CD8-positive, alpha-beta memory T cell (primary cell): ENCODE results near the gene TXNRD1. TPM values are rescaled to one million over a fixed set of nuclear protein-coding genes. Genes with fewer than 3 reads are reported as not detected.
"Not testable (repeated sequence)": the region's sequence is repeated elsewhere in the genome, so short reads cannot be mapped to it uniquely, and the experiment has no call there.

Experiments
- CTCF ChIA-PET: fragments of 350-600 bp; sonication (Branson Sonifier 250); formaldehyde crosslinking; loops from one replicate; lab custom pipeline; 2021; ENCODE audit warnings: antibody characterized with exemption; lab: Charles Lee
- POLR2A ChIA-PET: fragments of 350-600 bp; sonication (Branson Sonifier 250); formaldehyde crosslinking; loops from one replicate; lab custom pipeline; 2021; ENCODE audit warnings: antibody characterized with exemption; lab: Charles Lee
- DNase-seq, 5 donors: peaks; one replicate each; pipeline versions ENCODE4 v3.0.0 to v3.0.0-alpha.2; 2020 to 2022; ENCODE audit warnings: mixed read lengths in 1 of 5
- H3K27ac ChIP-seq: one replicate; pipeline ENCODE4 v1.7.0; 2013; ENCODE audit warnings: low read depth, mild to moderate bottlenecking, low read length, moderate library complexity
- H3K27me3 ChIP-seq: 2 replicates; pipeline ENCODE4 v1.7.0; 2013; ENCODE audit warnings: low read length, mild to moderate bottlenecking; ENCODE audit not compliant: insufficient read depth, poor library complexity, severe bottlenecking
- H3K36me3 ChIP-seq: 2 replicates; pipeline ENCODE4 v1.7.0; 2013; ENCODE audit warnings: mild to moderate bottlenecking, low read length, moderate library complexity; ENCODE audit not compliant: insufficient read depth
- H3K4me1 ChIP-seq: 2 replicates; pipeline ENCODE4 v1.7.0; 2013; ENCODE audit warnings: mild to moderate bottlenecking, low read length, moderate library complexity; ENCODE audit not compliant: insufficient read depth
- H3K4me3 ChIP-seq: 2 replicates; pipeline ENCODE4 v1.7.0; 2013; ENCODE audit warnings: mild to moderate bottlenecking, low read length
- H3K9me3 ChIP-seq: 2 replicates; pipeline ENCODE4 v1.7.0; 2013; ENCODE audit warnings: mild to moderate bottlenecking, low read length
- H3K27ac Mint-ChIP-seq, 8 donors: one replicate each; pipeline ENCODE4 v1.8.0; 2020 to 2021; ENCODE audit warnings: mixed read lengths in 8 of 8, mild to moderate bottlenecking in 6 of 8, inconsistent platforms in 3 of 8, moderate library complexity in 3 of 8
- H3K27me3 Mint-ChIP-seq, 2 donors: one replicate each; pipeline ENCODE4 v1.8.0; 2020 to 2021; ENCODE audit warnings: mixed read lengths in 2 of 2, mild to moderate bottlenecking in 1 of 2, moderate library complexity in 1 of 2
- H3K36me3 Mint-ChIP-seq, 3 donors: one replicate each; pipeline ENCODE4 v1.8.0; 2020 to 2021; ENCODE audit warnings: mixed read lengths in 3 of 3, inconsistent platforms in 1 of 3, mild to moderate bottlenecking in 1 of 3
- H3K4me1 Mint-ChIP-seq, 3 donors: one replicate each; pipeline ENCODE4 v1.8.0; 2020 to 2021; ENCODE audit warnings: mixed read lengths in 3 of 3, inconsistent platforms in 1 of 3, mild to moderate bottlenecking in 1 of 3
- H3K4me3 Mint-ChIP-seq, 7 donors: one replicate each; pipeline ENCODE4 v1.8.0; 2020 to 2021; ENCODE audit warnings: mixed read lengths in 7 of 7, mild to moderate bottlenecking in 6 of 7, moderate library complexity in 4 of 7, inconsistent platforms in 2 of 7
- H3K9me3 Mint-ChIP-seq, 5 donors: one replicate each; pipeline ENCODE4 v1.8.0; 2020 to 2022; ENCODE audit warnings: mixed read lengths in 5 of 5, mild to moderate bottlenecking in 3 of 5, moderate library complexity in 2 of 5, inconsistent platforms in 1 of 5
- polyA plus RNA-seq: library from polyadenylated mRNA; unstranded; fragments of 300-500 nt; fragmentation: Illumina TruSeq; gene quantifications from one replicate; pipeline ENCODE4 v1.2.3, GENCODE V29; 2021
- total RNA-seq, 2 experiments: library from RNA; stranded (reverse); gene quantifications; one replicate each; pipeline ENCODE4 v1.2.3, GENCODE V29; 2021

TXNRD1 gene
- total and polyA plus RNA-seq, 3 experiments from 2014 or later = 30.6 to 107 (median 103) TPM

DNA sequence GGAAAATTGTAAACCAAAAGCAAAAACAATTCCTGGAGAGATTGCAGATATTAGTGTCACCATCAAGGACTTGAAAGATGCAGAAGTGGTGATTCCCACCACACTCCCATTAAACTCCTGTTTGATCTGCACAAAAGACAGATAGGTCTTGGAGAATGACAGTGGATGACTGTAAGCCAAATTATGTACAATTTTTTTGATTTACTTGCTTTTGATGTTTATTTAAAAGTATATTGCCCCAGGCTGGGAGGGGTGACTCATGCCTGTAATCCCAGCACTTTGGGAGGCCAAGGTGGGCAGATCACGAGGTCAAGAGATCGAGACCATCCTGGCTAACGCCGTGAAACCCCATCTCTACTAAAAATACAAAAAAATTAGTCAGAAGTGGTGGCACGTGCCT, 41.8 kb upstream of the TXNRD1 start:
- H3K9me3 Mint-ChIP-seq, H3K27me3 ChIP-seq, DNase-seq, H3K27ac ChIP-seq, CTCF ChIA-PET, H3K36me3 Mint-ChIP-seq, H3K9me3 ChIP-seq, H3K4me1 Mint-ChIP-seq, H3K27ac Mint-ChIP-seq, POLR2A ChIA-PET, H3K4me3 Mint-ChIP-seq, H3K4me3 ChIP-seq, H3K4me1 ChIP-seq, H3K27me3 Mint-ChIP-seq, H3K36me3 ChIP-seq: not testable (repeated sequence)

DNA sequence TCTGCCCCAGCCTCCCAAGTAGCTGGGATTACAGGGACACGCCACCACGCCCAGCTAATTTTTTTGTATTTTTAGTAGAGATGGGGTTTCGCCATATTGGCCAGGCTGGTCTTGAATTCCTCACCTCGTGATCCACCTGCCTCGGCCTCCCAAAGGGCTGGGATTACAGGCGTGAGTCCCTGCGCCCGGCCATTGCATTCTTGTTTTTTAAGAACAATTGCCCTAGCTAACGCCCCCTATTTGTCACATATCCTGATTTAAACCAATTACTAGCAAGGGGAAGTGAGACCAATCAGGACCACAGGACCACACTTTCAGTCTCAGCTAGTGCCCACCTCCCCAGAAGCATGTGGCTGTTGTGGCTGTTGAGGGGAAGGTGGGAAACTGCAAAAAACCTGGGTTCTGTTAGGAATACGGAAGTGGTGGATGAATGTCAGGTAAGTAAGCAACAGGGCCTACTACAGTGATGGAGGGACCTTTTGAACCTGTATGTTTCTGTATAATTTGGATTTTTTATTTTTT, 39.8 kb upstream of the TXNRD1 start:
- Mint-ChIP-seq H3K4me1 (no peaks in the 10 kb centered on the region), H3K36me3 (no peaks in the 10 kb centered on the region), H3K4me3 (peak overlapping the region in 1 of 7 donors; percentile 40), H3K27ac (no peak overlapping the region), H3K9me3 (no peaks in the 10 kb centered on the region), H3K27me3 (peaks cover 0 to 2% of the 10 kb centered on the region in 2 donors)
- CTCF ChIA-PET = no interaction called here
- no peaks in the 10 kb centered on the region for H3K4me1 ChIP-seq
- H3K27ac ChIP-seq = no peak overlapping the region
- no peaks in the 10 kb centered on the region for H3K9me3 ChIP-seq
- no peaks in the 10 kb centered on the region for H3K27me3 ChIP-seq
- POLR2A ChIA-PET = no interaction called here
- no peaks in the 10 kb centered on the region for H3K36me3 ChIP-seq
- no peak overlapping the region for H3K4me3 ChIP-seq
- no peak for DNase-seq

DNA sequence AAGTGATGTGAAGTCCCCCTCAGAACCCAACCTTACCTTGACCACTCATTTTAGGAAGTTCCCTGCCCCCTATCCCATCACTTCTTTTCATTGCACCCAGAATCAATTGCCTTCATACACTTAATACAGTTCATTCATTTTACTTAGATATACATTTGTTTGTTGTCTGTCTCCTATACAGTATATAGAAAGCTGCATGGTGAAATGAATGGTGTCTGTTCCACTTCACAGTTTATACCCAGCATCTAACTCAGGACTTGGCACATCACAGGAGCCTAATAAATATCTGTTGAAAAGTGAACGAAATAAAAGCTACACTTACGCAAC, 38.3 kb upstream of the TXNRD1 start:
- no peaks in the 10 kb centered on the region for H3K9me3 ChIP-seq
- ChIA-PET CTCF (no interaction called here), POLR2A (no interaction called here)
- no peaks in the 10 kb centered on the region for H3K27me3 ChIP-seq
- no peak for DNase-seq
- no peaks in the 10 kb centered on the region for H3K36me3 Mint-ChIP-seq
- no peaks in the 10 kb centered on the region for H3K9me3 Mint-ChIP-seq
- H3K4me3 ChIP-seq = no peak overlapping the region
- H3K27me3 Mint-ChIP-seq = peaks cover 0 to 2% of the 10 kb centered on the region in 2 donors
- H3K36me3 ChIP-seq = no peaks in the 10 kb centered on the region
- no peak overlapping the region for H3K27ac Mint-ChIP-seq
- H3K4me1 ChIP-seq = no peaks in the 10 kb centered on the region
- H3K4me3 Mint-ChIP-seq = no peak overlapping the region
- no peak overlapping the region for H3K27ac ChIP-seq
- H3K4me1 Mint-ChIP-seq = no peaks in the 10 kb centered on the region

DNA sequence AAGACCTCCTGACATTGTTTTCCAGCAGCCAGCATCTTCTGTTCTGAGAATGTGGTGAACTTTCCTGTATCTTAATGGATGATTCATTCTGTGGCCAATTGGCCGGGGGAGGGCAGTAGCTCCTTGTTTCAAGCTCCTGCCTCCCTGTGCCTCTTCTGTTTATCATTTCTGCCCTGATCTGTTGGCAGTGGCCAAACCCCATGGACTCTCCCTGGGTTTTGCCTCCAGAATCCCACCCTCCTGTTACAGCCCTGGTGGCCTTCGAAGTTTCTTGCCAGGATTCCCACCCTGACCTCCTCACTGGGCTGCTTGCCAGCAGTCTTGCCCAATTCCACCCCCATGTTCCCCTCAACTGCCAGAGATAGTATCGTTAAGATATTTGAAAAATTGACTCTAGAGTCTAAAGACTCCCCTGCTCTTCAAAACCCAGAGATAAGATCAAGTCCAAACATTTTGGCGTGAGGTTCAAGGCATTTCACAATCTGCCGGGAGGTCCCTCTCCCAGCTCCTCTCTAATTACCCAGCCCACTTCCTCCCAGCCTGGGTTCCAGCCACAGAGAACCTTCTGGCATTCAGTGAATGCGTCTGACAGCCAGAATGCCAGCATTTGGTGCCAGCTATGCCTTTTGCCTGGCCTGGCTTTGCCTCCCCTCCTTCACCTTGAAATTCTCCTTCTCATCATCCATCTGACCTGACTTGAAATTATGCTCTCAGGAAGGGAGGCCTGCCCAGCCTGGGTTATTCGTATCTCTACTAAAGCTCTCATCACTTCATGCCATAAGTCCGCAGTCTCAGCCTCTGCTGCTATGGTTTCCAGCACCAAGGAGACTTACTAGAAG, 37.7 kb upstream of the TXNRD1 start:
- Histone ChIP-seq H3K9me3 (no peaks in the 10 kb centered on the region), H3K36me3 (no peaks in the 10 kb centered on the region), H3K27me3 (no peaks in the 10 kb centered on the region), H3K27ac (no peak overlapping the region), H3K4me3 (no peak overlapping the region), H3K4me1 (no peaks in the 10 kb centered on the region)
- no peaks in the 10 kb centered on the region for H3K9me3 Mint-ChIP-seq
- DNase-seq = no peak
- H3K27me3 Mint-ChIP-seq = peaks cover 0 to 2% of the 10 kb centered on the region in 2 donors
- no peak overlapping the region for H3K4me3 Mint-ChIP-seq
- H3K4me1 Mint-ChIP-seq = no peaks in the 10 kb centered on the region
- no peaks in the 10 kb centered on the region for H3K36me3 Mint-ChIP-seq
- CTCF ChIA-PET = no interaction called here
- no peak overlapping the region for H3K27ac Mint-ChIP-seq
- POLR2A ChIA-PET = no interaction called here

- no peaks in the 10 kb centered on the region for H3K9me3 ChIP-seq
- H3K4me3 ChIP-seq = no peak overlapping the region
- Mint-ChIP-seq H3K36me3 (no peaks in the 10 kb centered on the region), H3K4me1 (no peaks in the 10 kb centered on the region), H3K4me3 (no peak overlapping the region), H3K27ac (peak overlapping the region in 1 of 8 donors; percentile 32), H3K9me3 (no peaks in the 10 kb centered on the region), H3K27me3 (peaks cover 0 to 2% of the 10 kb centered on the region in 2 donors)
- H3K27me3 ChIP-seq = no peaks in the 10 kb centered on the region
- H3K36me3 ChIP-seq = no peaks in the 10 kb centered on the region
- POLR2A ChIA-PET = no interaction called here
- CTCF ChIA-PET = no interaction called here
- no peak for DNase-seq
- no peak overlapping the region for H3K27ac ChIP-seq
- H3K4me1 ChIP-seq = no peaks in the 10 kb centered on the region
Observed at GRCh38 chr12:104180374-104180773, 35.2 kb upstream of the TXNRD1 start.

- Mint-ChIP-seq H3K4me3 (no peak overlapping the region), H3K4me1 (no peaks in the 10 kb centered on the region), H3K27ac (no peak overlapping the region), H3K9me3 (no peaks in the 10 kb centered on the region), H3K36me3 (no peaks in the 10 kb centered on the region), H3K27me3 (peaks cover 0 to 2% of the 10 kb centered on the region in 2 donors)
- DNase-seq = no peak
- H3K27ac ChIP-seq = no peak overlapping the region
- H3K36me3 ChIP-seq = no peaks in the 10 kb centered on the region
- ChIA-PET CTCF (no interaction called here), POLR2A (no interaction called here)
- H3K27me3 ChIP-seq = no peaks in the 10 kb centered on the region
- no peaks in the 10 kb centered on the region for H3K9me3 ChIP-seq
- H3K4me3 ChIP-seq = no peak overlapping the region
- no peaks in the 10 kb centered on the region for H3K4me1 ChIP-seq
Observed at GRCh38 chr12:104181313-104181712, 34.3 kb upstream of the TXNRD1 start.

DNA sequence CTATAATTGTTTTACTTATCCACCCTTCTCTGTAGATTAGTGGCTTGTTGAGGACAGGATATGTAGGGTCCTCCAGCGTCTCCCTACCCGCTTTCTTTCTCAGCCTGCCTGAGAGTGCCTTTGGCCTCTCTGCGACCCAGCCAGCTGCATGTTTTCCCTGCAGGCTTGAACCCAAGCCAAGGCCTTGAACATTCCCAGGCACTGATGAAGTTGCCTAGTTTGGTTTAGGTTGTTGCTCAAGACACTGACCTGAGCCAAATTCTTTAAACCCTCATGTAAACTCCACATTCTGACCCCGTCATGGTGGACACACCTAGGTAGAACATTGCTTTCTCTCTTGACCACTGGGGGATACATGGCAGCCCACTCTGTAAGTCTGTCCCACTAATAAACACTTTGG, 33.4 kb upstream of the TXNRD1 start:
- ChIA-PET POLR2A (no interaction called here), CTCF (no interaction called here)
- Histone ChIP-seq H3K9me3 (no peaks in the 10 kb centered on the region), H3K27ac (no peak overlapping the region), H3K4me1 (no peaks in the 10 kb centered on the region), H3K4me3 (no peak overlapping the region), H3K36me3 (no peaks in the 10 kb centered on the region), H3K27me3 (no peaks in the 10 kb centered on the region)
- Mint-ChIP-seq H3K9me3 (no peaks in the 10 kb centered on the region), H3K27ac (no peak overlapping the region), H3K36me3 (no peaks in the 10 kb centered on the region), H3K4me1 (no peaks in the 10 kb centered on the region), H3K27me3 (no peaks in the 10 kb centered on the region), H3K4me3 (no peak overlapping the region)
- no peak for DNase-seq

DNA sequence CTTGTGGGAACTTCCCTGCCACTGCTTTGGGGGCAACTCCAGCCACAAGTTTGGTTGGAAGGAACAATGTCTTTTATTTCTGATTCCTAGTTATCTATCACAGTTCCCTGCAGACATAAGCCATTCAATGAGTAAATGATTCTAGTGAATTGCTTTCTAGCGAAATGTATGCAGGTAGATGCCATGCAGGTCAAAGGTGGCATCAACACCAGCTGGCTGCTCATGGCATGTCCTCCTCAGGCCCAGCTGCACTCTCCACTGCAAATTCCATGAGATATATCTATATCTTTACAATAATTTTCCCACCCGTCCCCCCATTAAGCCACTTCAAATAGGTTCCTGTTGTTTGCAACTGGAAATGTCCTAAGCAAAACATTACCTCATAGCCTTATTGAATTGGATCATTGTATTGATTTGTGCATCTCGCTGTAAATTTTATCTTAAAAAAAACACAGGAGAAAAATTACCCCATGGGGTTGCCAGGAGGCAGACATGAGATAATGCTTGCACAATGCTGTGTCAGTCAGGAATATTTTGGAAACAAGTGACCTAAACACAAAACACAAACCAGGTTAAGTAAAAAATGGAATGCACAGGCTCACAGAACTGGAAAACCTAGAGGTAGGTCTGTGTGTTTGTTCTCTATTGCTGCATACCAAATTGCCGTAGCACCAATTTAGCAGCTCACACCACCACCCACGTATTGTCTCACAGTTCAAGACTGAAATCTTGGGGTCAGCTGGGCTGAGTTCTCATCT, 32.8 kb upstream of the TXNRD1 start:
- ChIA-PET POLR2A (no interaction called here), CTCF (no interaction called here)
- H3K4me3 ChIP-seq = no peak overlapping the region
- Mint-ChIP-seq H3K36me3 (no peaks in the 10 kb centered on the region), H3K9me3 (no peaks in the 10 kb centered on the region), H3K4me1 (no peaks in the 10 kb centered on the region), H3K27me3 (no peaks in the 10 kb centered on the region), H3K4me3 (no peak overlapping the region), H3K27ac (no peak overlapping the region)
- no peaks in the 10 kb centered on the region for H3K4me1 ChIP-seq
- H3K27me3 ChIP-seq = no peaks in the 10 kb centered on the region
- no peak for DNase-seq
- H3K9me3 ChIP-seq = no peaks in the 10 kb centered on the region
- H3K36me3 ChIP-seq = no peaks in the 10 kb centered on the region
- no peak overlapping the region for H3K27ac ChIP-seq
